HUES48 (cell line): ENCODE data around the gene NIP7.
"Not testable (repeated sequence)": the region's sequence is repeated elsewhere in the genome, so short reads cannot be mapped to it uniquely, and the experiment has no call there.

ENCODE experiments used
- H3K27ac ChIP-seq: one replicate; pipeline ENCODE4 v1.7.0; 2013; ENCODE audit warnings: low read depth, low read length, inconsistent platforms
- H3K27me3 ChIP-seq: 2 replicates; pipeline ENCODE4 v1.6.1; 2013; ENCODE audit warnings: mild to moderate bottlenecking, low read length; ENCODE audit not compliant: control insufficient read depth, insufficient read depth
- H3K36me3 ChIP-seq: 2 replicates; pipeline ENCODE4 v1.6.1; 2013; ENCODE audit warnings: low read length; ENCODE audit not compliant: control insufficient read depth, insufficient read depth
- H3K4me1 ChIP-seq: 2 replicates; pipeline ENCODE4 v1.6.1; 2013; ENCODE audit warnings: mild to moderate bottlenecking, low read length; ENCODE audit not compliant: control insufficient read depth, insufficient read depth
- H3K4me3 ChIP-seq: 2 replicates; pipeline ENCODE4 v1.5.1; 2013; ENCODE audit warnings: mild to moderate bottlenecking, low read depth, low read length
- H3K9ac ChIP-seq: 2 replicates; pipeline ENCODE4 v1.6.1; 2013; ENCODE audit warnings: mild to moderate bottlenecking, low read depth, low read length, moderate library complexity
- H3K9me3 ChIP-seq: 2 replicates; pipeline ENCODE4 v1.6.1; 2013; ENCODE audit warnings: low read length; ENCODE audit not compliant: control insufficient read depth, insufficient read depth

Gene NIP7

GRCh38 chr16:69339289-69340094, at the start of gene NIP7, which contains the start of gene COG8:
TSS of gene NIP7 (plus strand) at chr16:69339772. CDS start at chr16:69339830, 58 bp downstream.
TSS of gene COG8 (minus strand) at chr16:69339564. CDS start at chr16:69339552, 12 bp downstream.
- Histone ChIP-seq H3K9me3 (no peaks in the 10 kb centered on the region), H3K4me3 (peak within 1 kb of the TSS; percentile 90), H3K27me3 (no peaks in the 10 kb centered on the region), H3K27ac (peak within 1 kb of the TSS; percentile 91), H3K36me3 (peaks cover 63% of the 10 kb centered on the region), H3K9ac (peak within 1 kb of the TSS; percentile 92), H3K4me1 (0 out of 2 replicates have a peak, but pooled peaks cover 3% of the 10 kb centered on the region)

- not testable (repeated sequence) for H3K9me3 ChIP-seq, H3K27me3 ChIP-seq, H3K9ac ChIP-seq, H3K36me3 ChIP-seq, H3K4me3 ChIP-seq, H3K27ac ChIP-seq, H3K4me1 ChIP-seq
Observed at GRCh38 chr16:69291657-69292056, 47.9 kb upstream of the NIP7 start.

- Histone ChIP-seq H3K4me3 (no peak overlapping the region), H3K9ac (no peak overlapping the region), H3K36me3 (peaks cover 3% of the 10 kb centered on the region; the same call in 1 of the 2 replicates), H3K9me3 (no peaks in the 10 kb centered on the region), H3K4me1 (no peaks in the 10 kb centered on the region), H3K27me3 (no peaks in the 10 kb centered on the region), H3K27ac (no peak overlapping the region)
Observed at GRCh38 chr16:69293401-69293800, 46.2 kb upstream of the NIP7 start.

GRCh38 chr16:69294051-69294450, 45.5 kb upstream of the NIP7 start:
- no peaks in the 10 kb centered on the region for H3K9me3 ChIP-seq

GRCh38 chr16:69296771-69297170, 42.8 kb upstream of the NIP7 start:
- not testable (repeated sequence) for H3K4me3 ChIP-seq, H3K9me3 ChIP-seq, H3K9ac ChIP-seq, H3K27ac ChIP-seq, H3K4me1 ChIP-seq, H3K27me3 ChIP-seq
- peaks cover 20% of the 10 kb centered on the region for H3K36me3 ChIP-seq

More at GRCh38 chr16:69294051-69294450, 45.5 kb upstream of the NIP7 start:
- Histone ChIP-seq H3K4me3 (no peak overlapping the region), H3K36me3 (no peaks in the 10 kb centered on the region), H3K4me1 (no peaks in the 10 kb centered on the region), H3K27ac (no peak overlapping the region), H3K9ac (no peak overlapping the region), H3K27me3 (no peaks in the 10 kb centered on the region)

- H3K9ac ChIP-seq: no peak overlapping the region
- H3K4me3 ChIP-seq: no peak overlapping the region
- no peaks in the 10 kb centered on the region for H3K27me3 ChIP-seq
- H3K36me3 ChIP-seq: peaks cover 20% of the 10 kb centered on the region
- no peaks in the 10 kb centered on the region for H3K4me1 ChIP-seq
- H3K27ac ChIP-seq: no peak overlapping the region
- no peaks in the 10 kb centered on the region for H3K9me3 ChIP-seq
Observed at GRCh38 chr16:69298261-69298660, 41.3 kb upstream of the NIP7 start.

- no peaks in the 10 kb centered on the region for H3K4me1 ChIP-seq
- no peak overlapping the region for H3K27ac ChIP-seq
- no peaks in the 10 kb centered on the region for H3K9me3 ChIP-seq
- H3K9ac ChIP-seq: no peak overlapping the region
- H3K36me3 ChIP-seq: peaks cover 23% of the 10 kb centered on the region
- no peak overlapping the region for H3K4me3 ChIP-seq
- H3K27me3 ChIP-seq: no peaks in the 10 kb centered on the region
Observed at GRCh38 chr16:69301187-69301586, 38.4 kb upstream of the NIP7 start.

- no peak overlapping the region for H3K27ac ChIP-seq
- peaks cover 23% of the 10 kb centered on the region for H3K36me3 ChIP-seq
- H3K9me3 ChIP-seq: no peaks in the 10 kb centered on the region
- H3K4me3 ChIP-seq: no peak overlapping the region
- no peaks in the 10 kb centered on the region for H3K27me3 ChIP-seq
- H3K9ac ChIP-seq: no peak overlapping the region
- no peaks in the 10 kb centered on the region for H3K4me1 ChIP-seq
Observed at GRCh38 chr16:69301861-69302260, 37.7 kb upstream of the NIP7 start.

- Histone ChIP-seq H3K4me3 (no peak overlapping the region), H3K27ac (no peak overlapping the region), H3K27me3 (no peaks in the 10 kb centered on the region), H3K9me3 (no peaks in the 10 kb centered on the region), H3K4me1 (no peaks in the 10 kb centered on the region), H3K36me3 (peaks cover 23% of the 10 kb centered on the region), H3K9ac (no peak overlapping the region)
Observed at GRCh38 chr16:69302301-69302700, 37.3 kb upstream of the NIP7 start.

GRCh38 chr16:69306031-69306430, 33.5 kb upstream of the NIP7 start:
- Histone ChIP-seq H3K27me3 (no peaks in the 10 kb centered on the region), H3K9me3 (no peaks in the 10 kb centered on the region), H3K9ac (no peak overlapping the region), H3K27ac (no peak overlapping the region), H3K36me3 (peaks cover 7% of the 10 kb centered on the region), H3K4me1 (no peaks in the 10 kb centered on the region; the same call in 1 of the 2 replicates), H3K4me3 (no peak overlapping the region)

GRCh38 chr16:69307091-69307490, 32.5 kb upstream of the NIP7 start:
- Histone ChIP-seq H3K9me3 (no peaks in the 10 kb centered on the region), H3K36me3 (0 out of 2 replicates have a peak, but pooled peaks cover 3% of the 10 kb centered on the region), H3K4me1 (peaks cover under 1% of the 10 kb centered on the region; the same call in 1 of the 2 replicates), H3K27ac (no peak overlapping the region), H3K4me3 (no peak overlapping the region), H3K27me3 (no peaks in the 10 kb centered on the region), H3K9ac (no peak overlapping the region)
